ENCODE measurements around the gene ABCF1.

ABCF1 gene

GRCh38 chr6:30601815-30602641, 30.8 kb downstream of the ABCF1 start:
- DNase-seq (ENCODE audit: low spot score), result no peak
- TF ChIP-seq CTCF (IDR thresholded peaks at IDR 0.05), result no peak
- no peak overlapping the region for H3K27ac ChIP-seq
- H3K4me3 ChIP-seq, result no peak overlapping the region

- no peak overlapping the region for H3K27ac ChIP-seq
- DNase-seq (ENCODE audit: low spot score), result no peak
- TF ChIP-seq CTCF (IDR thresholded peaks at IDR 0.05), result no peak
- H3K4me3 ChIP-seq, result no peak overlapping the region
Observed at GRCh38 chr6:30603961-30604360, 32.7 kb downstream of the ABCF1 start.

- H3K27ac ChIP-seq, result peak overlapping the region in 1 of 2 donors; percentile 39
- TF ChIP-seq CTCF (IDR thresholded peaks at IDR 0.05), result no peak
- DNase-seq (ENCODE audit: low spot score), result no peak
- no peak overlapping the region for H3K4me3 ChIP-seq
Observed at GRCh38 chr6:30610065-30610464, 38.8 kb downstream of the ABCF1 start.

GRCh38 chr6:30611150-30611855, 40.1 kb downstream of the ABCF1 start:
- TF ChIP-seq CTCF (IDR thresholded peaks at IDR 0.05), result no peak
- no peak for DNase-seq (ENCODE audit: low spot score)
- H3K4me3 ChIP-seq, result no peak overlapping the region
- H3K27ac ChIP-seq, result no peak overlapping the region

- no peak for TF ChIP-seq CTCF (IDR thresholded peaks at IDR 0.05)
- no peak overlapping the region for H3K27ac ChIP-seq
- H3K4me3 ChIP-seq, result no peak overlapping the region
- DNase-seq (ENCODE audit: low spot score), result no peak
Observed at GRCh38 chr6:30611856-30612194, 40.6 kb downstream of the ABCF1 start.

GRCh38 chr6:30612213-30612612, 41.0 kb downstream of the ABCF1 start:
- H3K27ac ChIP-seq, result peak overlapping the region; percentile 0 to 70

More at GRCh38 chr6:30612213-30612612, 41.0 kb downstream of the ABCF1 start:
- no peak for TF ChIP-seq CTCF (IDR thresholded peaks at IDR 0.05)
- no peak for DNase-seq (ENCODE audit: low spot score)
- H3K4me3 ChIP-seq, result no peak overlapping the region

Measured in coronary artery (tissue), 2 donors.